ENCODE results near the gene RAPGEF3.

The RAPGEF3 gene

GRCh38 chr12:47731723-47732122 lies 27.0 kb downstream of the RAPGEF3 start:
- no peak overlapping the region for H3K4me3 ChIP-seq (ENCODE audit: low read length)
- no peaks in the 10 kb centered on the region for H3K9me3 ChIP-seq (ENCODE audit: control insufficient read depth, low read length)
- peaks cover 30% of the 10 kb centered on the region for H3K4me1 ChIP-seq (ENCODE audit: control insufficient read depth, insufficient read depth, low read length)
- H3K36me3 ChIP-seq (ENCODE audit: control insufficient read depth, insufficient read depth, low read length) = no peaks in the 10 kb centered on the region
- no peak overlapping the region for H3K9ac ChIP-seq (ENCODE audit: low read length)
- H3K27me3 ChIP-seq (ENCODE audit: control insufficient read depth, insufficient read depth, low read length) = no peaks in the 10 kb centered on the region

- no peaks in the 10 kb centered on the region for H3K36me3 ChIP-seq (ENCODE audit: control insufficient read depth, insufficient read depth, low read length)
- no peak overlapping the region for H3K9ac ChIP-seq (ENCODE audit: low read length)
- H3K27me3 ChIP-seq (ENCODE audit: control insufficient read depth, insufficient read depth, low read length) = no peaks in the 10 kb centered on the region
- H3K4me1 ChIP-seq (ENCODE audit: control insufficient read depth, insufficient read depth, low read length) = peaks cover 20% of the 10 kb centered on the region
- H3K4me3 ChIP-seq (ENCODE audit: low read length) = no peak overlapping the region
- H3K9me3 ChIP-seq (ENCODE audit: control insufficient read depth, low read length) = no peaks in the 10 kb centered on the region
Measured at GRCh38 chr12:47730341-47730744, 28.3 kb downstream of the RAPGEF3 start.

- no peaks in the 10 kb centered on the region for H3K36me3 ChIP-seq (ENCODE audit: control insufficient read depth, insufficient read depth, low read length)
- H3K9ac ChIP-seq (ENCODE audit: low read length) = no peak overlapping the region
- H3K27me3 ChIP-seq (ENCODE audit: control insufficient read depth, insufficient read depth, low read length) = no peaks in the 10 kb centered on the region
- H3K4me3 ChIP-seq (ENCODE audit: low read length) = no peak overlapping the region
- H3K4me1 ChIP-seq (ENCODE audit: control insufficient read depth, insufficient read depth, low read length) = peaks cover 19% of the 10 kb centered on the region
- H3K9me3 ChIP-seq (ENCODE audit: control insufficient read depth, low read length) = no peaks in the 10 kb centered on the region
Measured at GRCh38 chr12:47729233-47729632, 29.4 kb downstream of the RAPGEF3 start.

- Histone ChIP-seq H3K9me3 (ENCODE audit: control insufficient read depth, low read length) (no peaks in the 10 kb centered on the region), H3K4me1 (ENCODE audit: control insufficient read depth, insufficient read depth, low read length) (peaks cover 19% of the 10 kb centered on the region), H3K4me3 (ENCODE audit: low read length) (no peak overlapping the region), H3K36me3 (ENCODE audit: control insufficient read depth, insufficient read depth, low read length) (no peaks in the 10 kb centered on the region), H3K27me3 (ENCODE audit: control insufficient read depth, insufficient read depth, low read length) (no peaks in the 10 kb centered on the region), H3K9ac (ENCODE audit: low read length) (no peak overlapping the region)
Measured at GRCh38 chr12:47725893-47726292, 32.8 kb downstream of the RAPGEF3 start.

- H3K4me3 ChIP-seq (ENCODE audit: low read length) = no peak within 1 kb of the TSS
Measured at GRCh38 chr12:47725091-47725772, 33.4 kb downstream of the RAPGEF3 start, which contains the start of gene ENDOU. Gene ENDOU (minus strand): TSS chr12:47725490. CDS start chr12:47725413, 77 bp downstream.

GRCh38 chr12:47722941-47723631 lies 35.6 kb downstream of the RAPGEF3 start:
- Histone ChIP-seq H3K9ac (ENCODE audit: low read length) (no peak overlapping the region), H3K36me3 (ENCODE audit: control insufficient read depth, insufficient read depth, low read length) (no peaks in the 10 kb centered on the region), H3K4me3 (ENCODE audit: low read length) (no peak overlapping the region), H3K9me3 (ENCODE audit: control insufficient read depth, low read length) (no peaks in the 10 kb centered on the region), H3K4me1 (ENCODE audit: control insufficient read depth, insufficient read depth, low read length) (peaks cover 6% of the 10 kb centered on the region), H3K27me3 (ENCODE audit: control insufficient read depth, insufficient read depth, low read length) (no peaks in the 10 kb centered on the region)

More at GRCh38 chr12:47725091-47725772, 33.4 kb downstream of the RAPGEF3 start, which contains the start of gene ENDOU:
- Histone ChIP-seq H3K36me3 (ENCODE audit: control insufficient read depth, insufficient read depth, low read length) (no peaks in the 10 kb centered on the region), H3K27me3 (ENCODE audit: control insufficient read depth, insufficient read depth, low read length) (no peaks in the 10 kb centered on the region), H3K9me3 (ENCODE audit: control insufficient read depth, low read length) (no peaks in the 10 kb centered on the region), H3K9ac (ENCODE audit: low read length) (no peak within 1 kb of the TSS), H3K4me1 (ENCODE audit: control insufficient read depth, insufficient read depth, low read length) (peaks cover 14% of the 10 kb centered on the region)

- Histone ChIP-seq H3K36me3 (ENCODE audit: control insufficient read depth, insufficient read depth, low read length) (no peaks in the 10 kb centered on the region), H3K9ac (ENCODE audit: low read length) (no peak overlapping the region), H3K9me3 (ENCODE audit: control insufficient read depth, low read length) (no peaks in the 10 kb centered on the region), H3K4me3 (ENCODE audit: low read length) (no peak overlapping the region), H3K27me3 (ENCODE audit: control insufficient read depth, insufficient read depth, low read length) (no peaks in the 10 kb centered on the region), H3K4me1 (ENCODE audit: control insufficient read depth, insufficient read depth, low read length) (peaks cover 14% of the 10 kb centered on the region)
Measured at GRCh38 chr12:47722136-47722834, 36.4 kb downstream of the RAPGEF3 start.

GRCh38 chr12:47721431-47721973 lies 37.2 kb downstream of the RAPGEF3 start:
- no peaks in the 10 kb centered on the region for H3K27me3 ChIP-seq (ENCODE audit: control insufficient read depth, insufficient read depth, low read length)
- H3K4me3 ChIP-seq (ENCODE audit: low read length) = no peak overlapping the region
- no peaks in the 10 kb centered on the region for H3K36me3 ChIP-seq (ENCODE audit: control insufficient read depth, insufficient read depth, low read length)
- no peak overlapping the region for H3K9ac ChIP-seq (ENCODE audit: low read length)
- H3K4me1 ChIP-seq (ENCODE audit: control insufficient read depth, insufficient read depth, low read length) = peaks cover 19% of the 10 kb centered on the region
- H3K9me3 ChIP-seq (ENCODE audit: control insufficient read depth, low read length) = no peaks in the 10 kb centered on the region

- Histone ChIP-seq H3K27me3 (ENCODE audit: control insufficient read depth, insufficient read depth, low read length) (no peaks in the 10 kb centered on the region), H3K9ac (ENCODE audit: low read length) (no peak overlapping the region), H3K4me3 (ENCODE audit: low read length) (no peak overlapping the region), H3K4me1 (ENCODE audit: control insufficient read depth, insufficient read depth, low read length) (peaks cover 29% of the 10 kb centered on the region), H3K36me3 (ENCODE audit: control insufficient read depth, insufficient read depth, low read length) (no peaks in the 10 kb centered on the region), H3K9me3 (ENCODE audit: control insufficient read depth, low read length) (no peaks in the 10 kb centered on the region)
Measured at GRCh38 chr12:47718531-47718930, 40.1 kb downstream of the RAPGEF3 start.

- Histone ChIP-seq H3K4me3 (ENCODE audit: low read length) (no peak overlapping the region), H3K9me3 (ENCODE audit: control insufficient read depth, low read length) (no peaks in the 10 kb centered on the region), H3K9ac (ENCODE audit: low read length) (peak overlapping the region; percentile 50), H3K36me3 (ENCODE audit: control insufficient read depth, insufficient read depth, low read length) (no peaks in the 10 kb centered on the region), H3K4me1 (ENCODE audit: control insufficient read depth, insufficient read depth, low read length) (peaks cover 29% of the 10 kb centered on the region), H3K27me3 (ENCODE audit: control insufficient read depth, insufficient read depth, low read length) (no peaks in the 10 kb centered on the region)
Measured at GRCh38 chr12:47717443-47718193, 41.1 kb downstream of the RAPGEF3 start.

- peaks cover 29% of the 10 kb centered on the region for H3K4me1 ChIP-seq (ENCODE audit: control insufficient read depth, insufficient read depth, low read length)
- no peaks in the 10 kb centered on the region for H3K36me3 ChIP-seq (ENCODE audit: control insufficient read depth, insufficient read depth, low read length)
- no peaks in the 10 kb centered on the region for H3K9me3 ChIP-seq (ENCODE audit: control insufficient read depth, low read length)
- no peak overlapping the region for H3K9ac ChIP-seq (ENCODE audit: low read length)
- no peaks in the 10 kb centered on the region for H3K27me3 ChIP-seq (ENCODE audit: control insufficient read depth, insufficient read depth, low read length)
- no peak overlapping the region for H3K4me3 ChIP-seq (ENCODE audit: low read length)
Measured at GRCh38 chr12:47717046-47717442, 41.6 kb downstream of the RAPGEF3 start.

All from mucosa of stomach (tissue), 1 donor.